ENCODE results near the gene MYT1. TPM values are rescaled to one million over a fixed set of nuclear protein-coding genes. Genes with fewer than 3 reads are reported as not detected.
A peak's percentile ranks its signal among the peaks of the same experiment; 100 is the strongest.

MYT1 gene
- total RNA-seq, 1 donor from 2014 or later: not detected

- no peaks in the 10 kb centered on the region for H3K9me3 ChIP-seq
- intact Hi-C loops (cut with DNase I): no loop called here
- no peaks in the 10 kb centered on the region for H3K27me3 ChIP-seq (ENCODE audit: low read depth)
- ATAC-seq: peak in 1 of 2 donors; percentile 22
- H3K4me3 ChIP-seq: no peak overlapping the region
- no peaks in the 10 kb centered on the region for H3K36me3 ChIP-seq
- no peak for DNase-seq
- no peak for TF ChIP-seq CTCF (IDR thresholded peaks at IDR 0.05)
- H3K4me1 ChIP-seq: peaks cover 32% of the 10 kb centered on the region
- H3K27ac ChIP-seq: no peak overlapping the region
These were observed 60.3 kb downstream of the MYT1 start for GRCh38 chr20:64224351-64225170.

- no peak for DNase-seq
- intact Hi-C loops (cut with DNase I): no loop called here
- H3K9me3 ChIP-seq: no peaks in the 10 kb centered on the region
- H3K4me1 ChIP-seq: peaks cover 32% of the 10 kb centered on the region
- no peak for ATAC-seq
- TF ChIP-seq CTCF (IDR thresholded peaks at IDR 0.05): no peak
- H3K27me3 ChIP-seq (ENCODE audit: low read depth): no peaks in the 10 kb centered on the region
- no peaks in the 10 kb centered on the region for H3K36me3 ChIP-seq
- H3K27ac ChIP-seq: no peak overlapping the region
- H3K4me3 ChIP-seq: no peak overlapping the region
These were observed 60.9 kb downstream of the MYT1 start for GRCh38 chr20:64225171-64225595.

- Histone ChIP-seq H3K4me3 (no peak overlapping the region), H3K27me3 (ENCODE audit: low read depth) (no peaks in the 10 kb centered on the region), H3K4me1 (peaks cover 32% of the 10 kb centered on the region), H3K36me3 (no peaks in the 10 kb centered on the region), H3K9me3 (no peaks in the 10 kb centered on the region), H3K27ac (no peak overlapping the region)
- no peak for TF ChIP-seq CTCF (IDR thresholded peaks at IDR 0.05)
- ATAC-seq (no peak), DNase-seq (no peak)
- intact Hi-C loops (cut with DNase I): no loop called here
These were observed 61.8 kb downstream of the MYT1 start for GRCh38 chr20:64225828-64226598.

- Histone ChIP-seq H3K4me3 (no peak overlapping the region), H3K36me3 (no peaks in the 10 kb centered on the region), H3K9me3 (no peaks in the 10 kb centered on the region), H3K4me1 (peaks cover 27% of the 10 kb centered on the region), H3K27ac (no peak overlapping the region), H3K27me3 (ENCODE audit: low read depth) (no peaks in the 10 kb centered on the region)
- peak; percentile 41 for DNase-seq
- no peak for TF ChIP-seq CTCF (IDR thresholded peaks at IDR 0.05)
- ATAC-seq: no peak
- intact Hi-C loops (cut with DNase I): no loop called here
These were observed 62.7 kb downstream of the MYT1 start for GRCh38 chr20:64226686-64227580.

GRCh38 chr20:64228086-64228653 is 63.9 kb downstream of the MYT1 start:
- no peak overlapping the region for H3K4me3 ChIP-seq
- DNase-seq: peak; percentile 10
- H3K27ac ChIP-seq: no peak overlapping the region
- intact Hi-C loops (cut with DNase I): no loop called here
- no peak for ATAC-seq
- TF ChIP-seq CTCF (IDR thresholded peaks at IDR 0.05): no peak
- H3K4me1 ChIP-seq: peaks cover 15% of the 10 kb centered on the region
- H3K36me3 ChIP-seq: no peaks in the 10 kb centered on the region
- no peaks in the 10 kb centered on the region for H3K27me3 ChIP-seq (ENCODE audit: low read depth)
- no peaks in the 10 kb centered on the region for H3K9me3 ChIP-seq

Data from lower lobe of right lung (tissue), 2 donors.